KMS-11 (cell line): ENCODE results near the gene C10orf95.

Source experiments
- H2AFZ ChIP-seq: fragments of 200-600 bp; sonication (generic); 2 replicates; pipeline ENCODE4 v1.6.1; 2016; ENCODE audit warnings: antibody characterized with exemption, mixed run types, low read depth
- H3K27ac ChIP-seq: fragments of 200-600 bp; sonication (generic); 2 replicates; pipeline ENCODE4 v1.6.1; 2016; ENCODE audit warnings: mild to moderate bottlenecking, mixed run types
- H3K27me3 ChIP-seq: fragments of 200-600 bp; sonication (generic); 2 replicates; pipeline ENCODE4 v1.6.1; 2017; ENCODE audit warnings: mild to moderate bottlenecking, low read depth, mixed run types, moderate library complexity; ENCODE audit not compliant: insufficient read depth
- H3K36me3 ChIP-seq: fragments of 200-600 bp; sonication (generic); 2 replicates; pipeline ENCODE4 v1.6.1; 2017; ENCODE audit warnings: mild to moderate bottlenecking, mixed run types; ENCODE audit not compliant: insufficient read depth
- H3K4me1 ChIP-seq: fragments of 200-600 bp; sonication (generic); 2 replicates; pipeline ENCODE4 v1.6.1; 2016; ENCODE audit warnings: mild to moderate bottlenecking, low read depth, mixed run types; ENCODE audit not compliant: poor library complexity, severe bottlenecking
- H3K4me2 ChIP-seq: fragments of 200-600 bp; sonication (generic); 2 replicates; pipeline ENCODE4 v1.7.0; 2016; ENCODE audit warnings: mild to moderate bottlenecking, mixed run types
- H3K4me3 ChIP-seq: fragments of 200-600 bp; sonication (generic); IDR thresholded peaks from 2 replicates; pipeline ENCODE4 v1.6.1; 2017; ENCODE audit warnings: low read depth, low read length, mixed read lengths; ENCODE audit not compliant: insufficient read depth
- H3K79me2 ChIP-seq: fragments of 200-600 bp; sonication (generic); 2 replicates; pipeline ENCODE4 v1.6.1; 2016; ENCODE audit warnings: low read depth, mixed run types; ENCODE audit not compliant: insufficient read depth
- H3K9ac ChIP-seq: fragments of 200-600 bp; sonication (generic); 2 replicates; pipeline ENCODE4 v1.6.1; 2016; ENCODE audit warnings: mild to moderate bottlenecking, mixed run types
- H4K20me1 ChIP-seq: fragments of 200-600 bp; sonication (generic); 2 replicates; pipeline ENCODE4 v1.6.1; 2016; ENCODE audit warnings: mild to moderate bottlenecking, mixed run types; ENCODE audit not compliant: insufficient read depth
- CTCF ChIP-seq: fragments of 200-600 bp; sonication (generic); conservative IDR thresholded peaks from 2 replicates; pipeline ENCODE4 v1.6.1; 2017; ENCODE audit warnings: low read depth, mild to moderate bottlenecking, antibody characterized with exemption, low read length, moderate library complexity, mixed read lengths

The C10orf95 gene

GRCh38 chr10:102467971-102468438, 16.7 kb upstream of the C10orf95 start:
- Histone ChIP-seq H3K79me2 (no peaks in the 10 kb centered on the region), H3K27ac (no peak overlapping the region), H3K36me3 (no peaks in the 10 kb centered on the region), H3K27me3 (no peaks in the 10 kb centered on the region), H3K9ac (no peak overlapping the region), H4K20me1 (no peaks in the 10 kb centered on the region), H3K4me3 (no peak overlapping the region), H2AFZ (no peak overlapping the region), H3K4me2 (no peak overlapping the region), H3K4me1 (no peaks in the 10 kb centered on the region)
- no peak for TF ChIP-seq CTCF

- H2AFZ ChIP-seq = no peak overlapping the region
- H3K4me3 ChIP-seq = no peak overlapping the region
- H3K27me3 ChIP-seq = no peaks in the 10 kb centered on the region
- H3K36me3 ChIP-seq = no peaks in the 10 kb centered on the region
- H3K9ac ChIP-seq = no peak overlapping the region
- H3K79me2 ChIP-seq = no peaks in the 10 kb centered on the region
- H3K27ac ChIP-seq = no peak overlapping the region
- peaks cover 6% of the 10 kb centered on the region for H3K4me1 ChIP-seq
- H4K20me1 ChIP-seq = no peaks in the 10 kb centered on the region
- H3K4me2 ChIP-seq = no peak overlapping the region
- no peak for TF ChIP-seq CTCF
These were observed 16.0 kb upstream of the C10orf95 start for GRCh38 chr10:102467318-102467717.

GRCh38 chr10:102465466-102465865, 14.1 kb upstream of the C10orf95 start:
- no peak overlapping the region for H3K4me3 ChIP-seq
- H3K27ac ChIP-seq = no peak overlapping the region
- H3K79me2 ChIP-seq = no peaks in the 10 kb centered on the region
- H3K36me3 ChIP-seq = no peaks in the 10 kb centered on the region
- no peaks in the 10 kb centered on the region for H4K20me1 ChIP-seq
- no peak overlapping the region for H2AFZ ChIP-seq
- no peak overlapping the region for H3K4me2 ChIP-seq
- H3K27me3 ChIP-seq = no peaks in the 10 kb centered on the region
- TF ChIP-seq CTCF = no peak
- peaks cover 20% of the 10 kb centered on the region for H3K4me1 ChIP-seq
- no peak overlapping the region for H3K9ac ChIP-seq

GRCh38 chr10:102463983-102464382, 12.6 kb upstream of the C10orf95 start:
- Histone ChIP-seq H4K20me1 (no peaks in the 10 kb centered on the region), H3K79me2 (no peaks in the 10 kb centered on the region), H3K36me3 (no peaks in the 10 kb centered on the region), H3K27ac (no peak overlapping the region), H3K4me2 (no peak overlapping the region), H3K4me1 (peaks cover 22% of the 10 kb centered on the region), H3K4me3 (no peak overlapping the region), H2AFZ (no peak overlapping the region), H3K9ac (no peak overlapping the region), H3K27me3 (no peaks in the 10 kb centered on the region)
- TF ChIP-seq CTCF = no peak
